Endodermal cell (in vitro differentiated cells): ENCODE measurements around the gene SPATA20. TPM values are rescaled to one million over a fixed set of nuclear protein-coding genes. Genes with fewer than 3 reads are reported as not detected.

Experiments used
- DNase-seq: peaks from one replicate; pipeline ENCODE4 v3.0.0-alpha.2; 2017
- H3K27ac ChIP-seq: 2 replicates; pipeline ENCODE4 v1.5.1; 2013; ENCODE audit warnings: mild to moderate bottlenecking, low read depth, low read length, moderate library complexity
- H3K27me3 ChIP-seq: 2 replicates; pipeline ENCODE4 v1.6.1; 2013; ENCODE audit warnings: mild to moderate bottlenecking, low read length, moderate library complexity; ENCODE audit not compliant: insufficient read depth, control insufficient read depth, poor library complexity, severe bottlenecking
- H3K36me3 ChIP-seq: 2 replicates; pipeline ENCODE4 v1.7.0; 2013; ENCODE audit warnings: mild to moderate bottlenecking, low read length, moderate library complexity; ENCODE audit not compliant: control insufficient read depth, insufficient read depth
- H3K4me1 ChIP-seq: one replicate; pipeline ENCODE4 v1.7.0; 2013; ENCODE audit warnings: low read length; ENCODE audit not compliant: control insufficient read depth, insufficient read depth
- H3K4me3 ChIP-seq: 2 replicates; pipeline ENCODE4 v1.5.1; 2013; ENCODE audit warnings: mild to moderate bottlenecking, low read length, moderate library complexity
- H3K9ac ChIP-seq: 2 replicates; pipeline ENCODE4 v1.6.1; 2013; ENCODE audit warnings: mild to moderate bottlenecking, low read length, moderate library complexity; ENCODE audit not compliant: poor library complexity, severe bottlenecking; ENCODE audit errors: extremely low read depth
- H3K9me3 ChIP-seq: 2 replicates; pipeline ENCODE4 v1.6.1; 2013; ENCODE audit warnings: mild to moderate bottlenecking, low read length, moderate library complexity; ENCODE audit not compliant: control insufficient read depth
- H3K27ac Mint-ChIP-seq: 2 replicates; pipeline ENCODE4 v1.8.0; 2020; ENCODE audit warnings: mixed read lengths
- H3K27me3 Mint-ChIP-seq: 2 replicates; pipeline ENCODE4 v1.8.0; 2021; ENCODE audit warnings: mild to moderate bottlenecking, mixed read lengths; ENCODE audit not compliant: insufficient read depth
- H3K36me3 Mint-ChIP-seq: 2 replicates; pipeline ENCODE4 v1.8.0; 2020; ENCODE audit warnings: low read depth, mixed read lengths
- H3K4me1 Mint-ChIP-seq: 2 replicates; pipeline ENCODE4 v1.8.0; 2020; ENCODE audit warnings: mixed read lengths
- H3K4me3 Mint-ChIP-seq: 2 replicates; pipeline ENCODE4 v1.8.0; 2020; ENCODE audit warnings: mild to moderate bottlenecking, moderate library complexity, mixed read lengths
- H3K9me3 Mint-ChIP-seq: 2 replicates; pipeline ENCODE4 v1.8.0; 2020; ENCODE audit warnings: mild to moderate bottlenecking, mixed read lengths
- WGBS, 2 experiments: methylation state at CpG; one replicate each; pipeline versions ENCODE4 v1.1.5 to v1.1.7; 2013; ENCODE audit warnings: missing lambda C conversion rate in 2 of 2, mixed read lengths in 1 of 2; ENCODE audit not compliant: insufficient coverage in 1 of 2, insufficient read length in 1 of 2; 5-methylcytosine and 5-hydroxymethylcytosine counted together
- total RNA-seq, 2 donors: library from RNA; stranded (reverse); fragmentation: NEBNext Ultra II Directional in 1 of 2; extraction: Animal tissue kit (Norgen Biotek cat#: 25700) in 1 of 2; gene quantifications; 2 replicates in 1 of 2; 3 replicates in 1 of 2; pipeline ENCODE4 v1.2.1, GENCODE V29; 2021
- TF ChIP-seq, protein P1 (sequence below): fragments of 200-600 bp; sonication (generic); conservative IDR thresholded peaks from 2 replicates; pipeline ENCODE4 v1.5.0; 2021; ENCODE audit warnings: antibody characterized with exemption, mild to moderate bottlenecking

SPATA20 gene
- total RNA-seq, 2 donors from 2014 or later, result 40.4 to 40.5 TPM

- H3K36me3 ChIP-seq, result no peaks in the 10 kb centered on the region
- no peak overlapping the region for H3K4me3 ChIP-seq
- Mint-ChIP-seq H3K27me3 (peaks cover 6% of the 10 kb centered on the region), H3K27ac (no peak overlapping the region), H3K36me3 (peaks cover 7% of the 10 kb centered on the region), H3K9me3 (no peaks in the 10 kb centered on the region), H3K4me1 (no peaks in the 10 kb centered on the region), H3K4me3 (no peak overlapping the region)
- DNase-seq, result peak; percentile 99
- TF ChIP-seq, protein P1, sequence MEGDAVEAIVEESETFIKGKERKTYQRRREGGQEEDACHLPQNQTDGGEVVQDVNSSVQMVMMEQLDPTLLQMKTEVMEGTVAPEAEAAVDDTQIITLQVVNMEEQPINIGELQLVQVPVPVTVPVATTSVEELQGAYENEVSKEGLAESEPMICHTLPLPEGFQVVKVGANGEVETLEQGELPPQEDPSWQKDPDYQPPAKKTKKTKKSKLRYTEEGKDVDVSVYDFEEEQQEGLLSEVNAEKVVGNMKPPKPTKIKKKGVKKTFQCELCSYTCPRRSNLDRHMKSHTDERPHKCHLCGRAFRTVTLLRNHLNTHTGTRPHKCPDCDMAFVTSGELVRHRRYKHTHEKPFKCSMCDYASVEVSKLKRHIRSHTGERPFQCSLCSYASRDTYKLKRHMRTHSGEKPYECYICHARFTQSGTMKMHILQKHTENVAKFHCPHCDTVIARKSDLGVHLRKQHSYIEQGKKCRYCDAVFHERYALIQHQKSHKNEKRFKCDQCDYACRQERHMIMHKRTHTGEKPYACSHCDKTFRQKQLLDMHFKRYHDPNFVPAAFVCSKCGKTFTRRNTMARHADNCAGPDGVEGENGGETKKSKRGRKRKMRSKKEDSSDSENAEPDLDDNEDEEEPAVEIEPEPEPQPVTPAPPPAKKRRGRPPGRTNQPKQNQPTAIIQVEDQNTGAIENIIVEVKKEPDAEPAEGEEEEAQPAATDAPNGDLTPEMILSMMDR, result peak; percentile 92
- H3K9me3 ChIP-seq, result no peaks in the 10 kb centered on the region
- no peak overlapping the region for H3K27ac ChIP-seq
- 63 to 66% methylated on average over 27 to 32 of the region's 32 CpGs for WGBS, 2 experiments
- H3K27me3 ChIP-seq, result peaks cover under 1% of the 10 kb centered on the region
- no peak overlapping the region for H3K9ac ChIP-seq
- peaks cover 6% of the 10 kb centered on the region for H3K4me1 ChIP-seq
Measured at GRCh38 chr17:50550661-50551432, 3.9 kb downstream of the SPATA20 start.

GRCh38 chr17:50551433-50551815 lies 4.5 kb downstream of the SPATA20 start:
- no peaks in the 10 kb centered on the region for H3K9me3 Mint-ChIP-seq
- H3K4me1 Mint-ChIP-seq, result no peaks in the 10 kb centered on the region
- TF ChIP-seq, protein P1, result no peak
- Histone ChIP-seq H3K9me3 (no peaks in the 10 kb centered on the region), H3K27ac (no peak overlapping the region), H3K4me3 (no peak overlapping the region), H3K36me3 (no peaks in the 10 kb centered on the region), H3K27me3 (peaks cover 6% of the 10 kb centered on the region), H3K4me1 (peaks cover 6% of the 10 kb centered on the region), H3K9ac (no peak overlapping the region)
- DNase-seq, result no peak
- H3K27me3 Mint-ChIP-seq, result peaks cover 7% of the 10 kb centered on the region
- H3K27ac Mint-ChIP-seq, result no peak overlapping the region
- peaks cover 7% of the 10 kb centered on the region for H3K36me3 Mint-ChIP-seq
- H3K4me3 Mint-ChIP-seq, result no peak overlapping the region
- 94 to 95% methylated on average over 4 to 8 of the region's 8 CpGs for WGBS, 2 experiments

- no peak overlapping the region for H3K27ac Mint-ChIP-seq
- peaks cover 10% of the 10 kb centered on the region for H3K27me3 Mint-ChIP-seq
- peaks cover 7% of the 10 kb centered on the region for H3K36me3 Mint-ChIP-seq
- Histone ChIP-seq H3K36me3 (no peaks in the 10 kb centered on the region), H3K9me3 (no peaks in the 10 kb centered on the region), H3K4me3 (no peak overlapping the region), H3K27me3 (peaks cover 11% of the 10 kb centered on the region), H3K27ac (no peak overlapping the region), H3K9ac (no peak overlapping the region), H3K4me1 (peaks cover 6% of the 10 kb centered on the region)
- no peak for DNase-seq
- WGBS, 2 experiments, result 90 to 93% methylated on average over 7 to 12 of the region's 12 CpGs
- no peaks in the 10 kb centered on the region for H3K4me1 Mint-ChIP-seq
- no peaks in the 10 kb centered on the region for H3K9me3 Mint-ChIP-seq
- no peak overlapping the region for H3K4me3 Mint-ChIP-seq
- TF ChIP-seq, protein P1, result no peak
Measured at GRCh38 chr17:50551884-50552283, 4.9 kb downstream of the SPATA20 start.
